Endothelial cell of umbilical vein (primary cell): ENCODE results near the gene SSUH2. TPM values are rescaled to one million over a fixed set of nuclear protein-coding genes. Genes with fewer than 3 reads are reported as not detected.

Experiments
- BruUV-seq: library from RNA; stranded (reverse); fragments of 400-500 nt; replicated peaks from 2 replicates; lab custom pipeline; 2021; lab: Mats Ljungman, UMichigan
- CTCF ChIA-PET: fragments of 300-600, 350-600 bp; sonication (Branson Sonifier 250); formaldehyde crosslinking; loops from one replicate; lab custom pipeline; 2021; ENCODE audit warnings: antibody characterized with exemption, inconsistent platforms; lab: Charles Lee
- POLR2A ChIA-PET: fragments of 300-600, 350-600 bp; sonication (Branson Sonifier 250); formaldehyde crosslinking; loops from one replicate; lab custom pipeline; 2021; ENCODE audit warnings: antibody characterized with exemption, inconsistent platforms; lab: Charles Lee
- DNase-seq: peaks from one replicate; pipeline ENCODE4 v3.0.0-alpha.2; 2011; ENCODE audit warnings: low read depth, low spot score
- FAIRE-seq: peaks from 2 replicates; lab custom pipeline; 2011; peaks lifted over from hg19 to GRCh38; lab: Jason Lieb, UNC
- H2AFZ ChIP-seq: 2 replicates; pipeline ENCODE4 v1.6.0; 2012; ENCODE audit warnings: low read depth, low read length, control low read depth, inconsistent platforms
- H3K27ac ChIP-seq: 2 replicates; pipeline ENCODE4 v1.5.1; 2011; ENCODE audit warnings: low read depth, mild to moderate bottlenecking, control low read depth, low read length, moderate library complexity; ENCODE audit not compliant: insufficient read depth
- H3K27me3 ChIP-seq, 2 experiments: 2 replicates each; pipeline versions ENCODE4 v1.6.0 to v1.6.1; 2011; ENCODE audit warnings: low read length in 2 of 2, mixed read lengths in 1 of 2; ENCODE audit not compliant: control insufficient read depth in 2 of 2, insufficient read depth in 2 of 2
- H3K36me3 ChIP-seq, 2 experiments: 2 replicates in 1 of 2; 3 replicates in 1 of 2; pipeline ENCODE4 v1.5.1; 2011; ENCODE audit warnings: low read length in 2 of 2, mild to moderate bottlenecking in 1 of 2, moderate library complexity in 1 of 2; ENCODE audit not compliant: control insufficient read depth in 2 of 2, insufficient read depth in 2 of 2; ENCODE audit errors: extremely low read depth in 1 of 2
- H3K4me1 ChIP-seq: 3 replicates; pipeline ENCODE4 v1.5.1; 2011; ENCODE audit warnings: mild to moderate bottlenecking, low read length; ENCODE audit not compliant: control insufficient read depth, insufficient read depth; ENCODE audit errors: extremely low read depth
- H3K4me2 ChIP-seq: 2 replicates; pipeline ENCODE4 v1.6.1; 2011; ENCODE audit warnings: low read length, control low read depth, mixed read lengths; ENCODE audit not compliant: insufficient read depth
- H3K4me3 ChIP-seq, 3 experiments: fragments of 200-600 bp in 1 of 3; sonication (generic), shearing (Covaris generic) in 1 of 3; replicated peaks in 1 of 3; 2 replicates each; pipeline ENCODE4 v1.5.1; 2011 to 2016; ENCODE audit warnings: control low read depth in 3 of 3, low read length in 3 of 3, mild to moderate bottlenecking in 2 of 3, inconsistent platforms in 1 of 3, low read depth in 1 of 3, moderate library complexity in 1 of 3; ENCODE audit not compliant: insufficient read depth in 1 of 3
- H3K79me2 ChIP-seq: 2 replicates; pipeline ENCODE4 v1.6.0; 2012; ENCODE audit warnings: low read length, inconsistent platforms; ENCODE audit not compliant: control insufficient read depth, insufficient read depth
- H3K9ac ChIP-seq: replicated peaks from 2 replicates; pipeline ENCODE3; 2011; ENCODE audit warnings: low read length, control low read depth; ENCODE audit not compliant: insufficient read depth; ENCODE audit errors: extremely low read depth
- H3K9me1 ChIP-seq: replicated peaks from 3 replicates; pipeline ENCODE4 v1.6.0; 2011; ENCODE audit warnings: mild to moderate bottlenecking, low read length; ENCODE audit not compliant: control insufficient read depth, insufficient read depth; ENCODE audit errors: extremely low read depth
- H3K9me3 ChIP-seq: replicated peaks from 2 replicates; pipeline ENCODE4 v1.5.1; 2012; ENCODE audit warnings: low read length, inconsistent platforms; ENCODE audit not compliant: control insufficient read depth, insufficient read depth
- H4K20me1 ChIP-seq: replicated peaks from 2 replicates; pipeline ENCODE3; 2011; ENCODE audit warnings: mild to moderate bottlenecking, low read length; ENCODE audit not compliant: control insufficient read depth, insufficient read depth; ENCODE audit errors: extremely low read depth
- EZH2 ChIP-seq: IDR thresholded peaks from 2 replicates; pipeline ENCODE4 v1.6.1; 2012; ENCODE audit warnings: borderline replicate concordance, low read depth, mild to moderate bottlenecking, moderate library complexity, low read length, inconsistent platforms; ENCODE audit not compliant: severe bottlenecking
- FOS ChIP-seq: IDR thresholded peaks from 2 replicates; pipeline ENCODE4 v1.6.1; 2011; ENCODE audit warnings: mild to moderate bottlenecking, low read length, moderate library complexity, borderline replicate concordance; ENCODE audit not compliant: insufficient read depth
- GATA2 ChIP-seq: IDR thresholded peaks from 2 replicates; pipeline ENCODE4 v1.7.0; 2011; ENCODE audit warnings: low read depth, mild to moderate bottlenecking, moderate library complexity, mixed read lengths, low read length; ENCODE audit not compliant: insufficient read length, insufficient read depth
- JUN ChIP-seq: IDR thresholded peaks from 2 replicates; pipeline ENCODE4 v1.6.1; 2011; ENCODE audit warnings: borderline replicate concordance, low read depth; ENCODE audit not compliant: insufficient read length, insufficient read depth
- MYC ChIP-seq: IDR thresholded peaks from one replicate; pipeline ENCODE4 v1.6.1; 2011; ENCODE audit warnings: mild to moderate bottlenecking, low read depth, low read length
- POLR2A ChIP-seq: IDR thresholded peaks from 2 replicates; pipeline ENCODE4 v1.6.1; 2012; ENCODE audit warnings: low read depth, mild to moderate bottlenecking, control low read depth, low read length
- POLR2AphosphoS5 ChIP-seq: IDR thresholded peaks from 2 replicates; pipeline ENCODE4 v1.6.1; 2012; ENCODE audit warnings: low read depth, mild to moderate bottlenecking, control low read depth, low read length, moderate library complexity; ENCODE audit not compliant: insufficient read depth
- dilution Hi-C: fragments of 300-500 bp; cut with MboI; formaldehyde crosslinking; loops from one replicate; pipeline ENCODE4 v1.15.0; 2019; ENCODE audit warnings: low sequenced_read_pairs; ENCODE audit not compliant: extremely low pct_ligation_motif_present
- intact Hi-C: fragments of 100-400 bp; cut with micrococcal nuclease; formaldehyde crosslinking; loops from one replicate; pipeline ENCODE4 v1.10.0; 2022
- polyA plus RNA-seq, 4 experiments: library from polyadenylated mRNA; depleted of rRNA in 3 of 4; stranded (reverse) in 3 of 4; unstranded in 1 of 4; fragments of >200 nt; gene quantifications; 2 replicates each; pipeline versions ENCODE4 v1.2.1 to v1.2.3, GENCODE V29; 2011 to 2012; ENCODE audit warnings: missing spikeins in 1 of 4
- total RNA-seq: library from RNA; stranded (reverse); gene quantifications from 2 replicates; pipeline ENCODE4 v1.2.3, GENCODE V29; 2021
- TF ChIP-seq, protein P1 (sequence below): IDR thresholded peaks from 2 replicates; pipeline ENCODE4 v1.6.1; 2011; ENCODE audit not compliant: insufficient read depth, insufficient read length
- TF ChIP-seq, protein P2 (sequence below), 2 donors: IDR thresholded peaks; 1 replicate in 1 of 2; 2 replicates in 1 of 2; pipeline ENCODE4 v1.5.1; 2011; ENCODE audit warnings: low read length in 2 of 2, mild to moderate bottlenecking in 2 of 2, moderate library complexity in 2 of 2, control low read depth in 1 of 2, inconsistent platforms in 1 of 2, low read depth in 1 of 2; ENCODE audit not compliant: insufficient read depth in 1 of 2; ENCODE audit errors: extremely low read depth in 1 of 2

SSUH2 gene
- total and polyA plus RNA-seq, 2 donors (not counting 3 experiments of a cell fraction or from before 2014, with no cell fraction given) = 0.44 TPM; not detected in 1

- no peak for FAIRE-seq
- POLR2A ChIA-PET = no interaction called here
Measured at GRCh38 chr3:8645712-8646111, 1.1 kb upstream of the SSUH2 start.

More at GRCh38 chr3:8645712-8646111, 1.1 kb upstream of the SSUH2 start:
- intact Hi-C loops = no loop called here
- CTCF ChIA-PET = no interaction called here
- no peaks in the 10 kb centered on the region for H3K4me1 ChIP-seq
- no peak overlapping the region for H3K4me2 ChIP-seq
- BruUV-seq = no TSS peak
- H3K9me1 ChIP-seq = no peaks in the 10 kb centered on the region
- H2AFZ ChIP-seq = no peak overlapping the region
- no peak for TF ChIP-seq GATA2
- TF ChIP-seq, protein P1, sequence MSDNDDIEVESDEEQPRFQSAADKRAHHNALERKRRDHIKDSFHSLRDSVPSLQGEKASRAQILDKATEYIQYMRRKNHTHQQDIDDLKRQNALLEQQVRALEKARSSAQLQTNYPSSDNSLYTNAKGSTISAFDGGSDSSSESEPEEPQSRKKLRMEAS = no peak
- TF ChIP-seq FOS = no peak
- TF ChIP-seq, protein P2, sequence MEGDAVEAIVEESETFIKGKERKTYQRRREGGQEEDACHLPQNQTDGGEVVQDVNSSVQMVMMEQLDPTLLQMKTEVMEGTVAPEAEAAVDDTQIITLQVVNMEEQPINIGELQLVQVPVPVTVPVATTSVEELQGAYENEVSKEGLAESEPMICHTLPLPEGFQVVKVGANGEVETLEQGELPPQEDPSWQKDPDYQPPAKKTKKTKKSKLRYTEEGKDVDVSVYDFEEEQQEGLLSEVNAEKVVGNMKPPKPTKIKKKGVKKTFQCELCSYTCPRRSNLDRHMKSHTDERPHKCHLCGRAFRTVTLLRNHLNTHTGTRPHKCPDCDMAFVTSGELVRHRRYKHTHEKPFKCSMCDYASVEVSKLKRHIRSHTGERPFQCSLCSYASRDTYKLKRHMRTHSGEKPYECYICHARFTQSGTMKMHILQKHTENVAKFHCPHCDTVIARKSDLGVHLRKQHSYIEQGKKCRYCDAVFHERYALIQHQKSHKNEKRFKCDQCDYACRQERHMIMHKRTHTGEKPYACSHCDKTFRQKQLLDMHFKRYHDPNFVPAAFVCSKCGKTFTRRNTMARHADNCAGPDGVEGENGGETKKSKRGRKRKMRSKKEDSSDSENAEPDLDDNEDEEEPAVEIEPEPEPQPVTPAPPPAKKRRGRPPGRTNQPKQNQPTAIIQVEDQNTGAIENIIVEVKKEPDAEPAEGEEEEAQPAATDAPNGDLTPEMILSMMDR (IDR thresholded peaks at IDR 0.05; ENCODE audit: extremely low read depth in 1 of 2, insufficient read depth in 1 of 2, low read depth in 1 of 2, low read length in 2 of 2) = no peak
- no peak for TF ChIP-seq POLR2A
- no peak for TF ChIP-seq EZH2
- no peak for TF ChIP-seq JUN
- no peak for TF ChIP-seq MYC
- no peak for TF ChIP-seq POLR2AphosphoS5
- H3K36me3 ChIP-seq = no peaks in the 10 kb centered on the region
- H4K20me1 ChIP-seq = no peaks in the 10 kb centered on the region
- no peak for DNase-seq
- no peak overlapping the region for H3K9ac ChIP-seq
- H3K27ac ChIP-seq = no peak overlapping the region
- no peaks in the 10 kb centered on the region for H3K9me3 ChIP-seq
- peaks cover 2 to 3% of the 10 kb centered on the region in 2 experiments for H3K27me3 ChIP-seq
- dilution Hi-C loops = no loop called here
- no peak overlapping the region for H3K4me3 ChIP-seq
- H3K79me2 ChIP-seq = no peaks in the 10 kb centered on the region
